Measurements from ENCODE around the gene LUZP2.
"Not testable (repeated sequence)": the region's sequence is repeated elsewhere in the genome, so short reads cannot be mapped to it uniquely, and the experiment has no call there.

The LUZP2 gene

DNA sequence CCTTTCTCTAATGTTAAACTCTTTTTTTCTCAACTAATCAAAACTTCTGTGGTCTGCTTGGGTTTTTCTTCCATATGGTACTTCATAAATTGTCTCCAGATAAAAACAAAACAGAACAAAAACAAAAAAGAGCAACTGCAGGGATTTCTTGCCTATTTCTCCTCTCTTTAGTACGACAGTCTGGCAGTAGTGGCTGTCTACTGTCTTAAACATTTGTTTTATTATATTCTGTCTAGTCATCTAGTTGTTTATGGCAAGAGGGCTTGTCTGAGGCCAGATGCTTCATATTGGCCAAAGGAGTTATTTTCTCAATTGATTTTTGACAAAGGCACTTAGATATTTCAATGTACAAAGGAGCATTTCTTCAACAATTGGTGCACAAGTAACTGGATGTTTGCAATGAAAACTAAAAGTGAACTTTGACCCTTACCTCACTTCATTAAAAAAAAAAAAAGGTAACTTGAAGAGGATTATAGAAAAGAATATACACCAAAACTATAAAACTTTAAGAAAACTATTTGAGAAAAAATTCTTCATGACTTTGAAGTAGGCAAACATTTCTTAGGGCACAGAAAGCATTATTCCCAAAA is 404.2 kb downstream of the LUZP2 start:
- DNase-seq (ENCODE audit: low read depth in 3 of 3): no peak

DNA sequence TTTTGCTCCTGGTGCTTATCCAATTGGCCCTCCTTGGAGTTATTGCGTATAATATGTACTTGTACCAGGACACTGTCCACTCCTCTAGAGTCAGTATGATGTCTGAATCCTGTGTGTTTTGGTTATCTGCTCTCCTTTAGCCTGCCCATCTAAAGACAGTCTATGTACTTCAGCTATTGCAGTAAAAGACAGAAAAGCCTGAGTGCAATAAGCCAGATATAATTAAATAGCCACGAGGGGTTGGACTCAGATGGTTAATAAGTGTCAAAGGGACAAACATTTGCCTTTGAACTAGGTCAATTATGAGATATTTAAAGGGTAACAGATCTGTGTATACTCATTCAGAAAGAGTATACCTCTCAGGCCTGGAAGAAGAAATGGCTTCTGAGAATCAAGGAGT is 406.7 kb downstream of the LUZP2 start:
- DNase-seq (ENCODE audit: low read depth in 3 of 3): no peak

DNA sequence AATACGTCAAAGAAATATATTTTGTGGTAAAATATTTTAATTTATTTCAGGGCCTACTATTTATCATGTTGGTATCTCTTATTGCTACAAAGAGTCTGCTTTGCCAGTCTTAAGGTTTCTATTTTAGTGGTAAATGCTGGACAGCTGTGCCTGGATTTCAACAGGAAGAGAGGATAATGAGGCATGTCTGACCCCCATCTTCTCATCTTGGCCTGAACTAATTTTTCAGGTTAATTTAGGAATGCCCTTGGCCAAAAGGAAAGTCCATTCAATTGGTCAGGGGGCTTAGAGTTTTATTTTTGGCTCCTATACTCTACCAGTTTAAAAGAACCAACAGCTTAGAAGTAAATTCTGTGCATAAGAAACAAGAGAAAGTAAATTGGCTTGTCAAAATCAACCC is 428.2 kb downstream of the LUZP2 start:
- no peak for DNase-seq (ENCODE audit: low read depth in 3 of 3)

DNA sequence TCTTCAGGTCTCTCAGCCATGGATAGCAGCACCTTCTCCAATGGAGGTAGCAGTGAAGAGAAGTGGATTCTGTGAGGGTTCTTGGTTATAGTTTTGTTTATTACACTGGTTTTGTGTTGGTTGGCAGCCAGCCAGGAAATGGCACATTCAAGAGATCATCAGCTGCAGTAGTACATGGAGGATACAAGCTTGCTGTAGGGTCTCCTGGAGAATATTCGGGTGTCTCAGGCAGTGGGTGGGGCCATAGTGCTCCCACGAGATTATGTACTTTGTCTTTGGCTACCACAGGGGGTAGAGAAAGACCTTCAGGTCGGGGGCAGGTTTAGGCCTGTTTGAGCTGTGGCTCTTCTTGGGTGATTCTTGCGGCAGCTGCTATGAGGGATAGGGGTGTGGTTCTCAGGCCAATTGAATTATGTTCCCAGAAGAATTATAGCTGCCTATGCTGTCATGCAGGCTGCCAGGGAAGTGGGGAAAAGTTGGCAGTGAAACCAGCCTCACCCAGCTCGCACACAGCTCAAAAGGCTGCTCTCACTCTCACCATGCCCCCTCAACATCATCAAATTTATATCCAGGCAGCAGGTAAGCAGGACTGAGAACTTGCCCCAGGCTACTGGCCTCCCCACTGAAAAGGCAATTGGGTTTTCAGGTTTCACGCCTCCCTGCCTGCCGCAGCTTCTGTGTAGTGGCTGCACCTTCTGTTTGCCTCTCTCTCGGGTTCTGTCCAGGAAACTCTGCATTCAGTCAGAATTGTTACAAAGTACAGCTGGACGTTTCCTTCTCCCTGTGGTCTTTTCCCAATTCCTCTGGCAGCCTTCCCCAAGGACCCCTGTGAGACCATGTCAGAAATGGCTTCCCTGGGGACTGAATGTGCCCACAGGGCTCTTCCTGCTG is 435.5 kb downstream of the LUZP2 start:
- DNase-seq (ENCODE audit: low read depth in 3 of 3): no peak

DNA sequence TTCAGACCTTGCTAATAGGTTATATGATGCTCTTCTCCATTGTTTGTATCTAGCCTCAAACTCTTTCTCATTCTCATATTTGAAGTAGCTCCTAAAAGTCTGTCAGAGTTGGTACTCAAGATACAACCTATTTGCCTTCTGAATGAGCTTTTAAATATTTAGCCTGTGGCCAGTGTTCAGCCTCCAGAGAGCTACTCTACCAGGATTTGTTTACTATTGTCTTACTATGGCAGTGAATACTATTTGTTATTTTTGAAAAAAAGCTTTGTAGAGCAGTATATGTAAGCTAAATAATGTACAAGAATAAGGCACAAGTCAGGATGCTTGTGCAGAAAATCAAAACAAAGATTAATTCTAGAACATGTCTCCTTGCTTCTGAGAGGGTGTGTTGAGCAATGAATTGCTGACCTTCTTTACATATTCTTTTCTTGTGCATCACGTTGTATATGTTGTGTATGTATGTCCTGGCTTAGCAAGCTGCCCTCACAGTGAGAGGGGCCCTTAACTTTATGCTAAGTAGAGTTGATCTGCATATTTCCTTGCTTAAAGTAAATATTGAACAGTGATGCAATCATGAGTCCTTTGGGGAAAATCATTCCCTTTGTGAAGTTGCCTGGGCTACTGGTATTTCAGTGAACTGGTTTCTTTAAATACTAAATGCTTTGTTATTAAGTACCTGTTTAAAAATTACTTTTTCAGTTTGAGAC is 438.0 kb downstream of the LUZP2 start:
- no peak for DNase-seq (ENCODE audit: low read depth in 3 of 3)

DNA sequence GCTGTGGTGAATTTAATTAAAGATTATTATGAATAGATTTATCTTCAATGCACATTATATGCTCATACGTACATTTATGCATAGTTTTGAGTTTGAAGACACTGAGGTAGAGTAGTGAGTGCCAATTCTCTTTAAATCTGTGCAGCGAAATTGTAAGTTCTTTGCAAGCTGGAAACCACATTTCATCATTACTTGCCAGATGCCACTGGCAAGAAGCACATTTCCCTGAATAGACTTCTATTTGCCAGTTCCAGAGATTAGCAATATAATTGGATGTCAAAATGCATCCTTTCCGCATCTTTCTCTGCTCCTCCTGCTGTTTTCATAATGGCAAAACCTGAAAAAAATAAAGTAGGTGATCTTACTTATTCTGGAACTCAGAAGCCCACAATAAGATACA is 448.0 kb downstream of the LUZP2 start:
- DNase-seq (ENCODE audit: low read depth in 3 of 3): no peak

DNA sequence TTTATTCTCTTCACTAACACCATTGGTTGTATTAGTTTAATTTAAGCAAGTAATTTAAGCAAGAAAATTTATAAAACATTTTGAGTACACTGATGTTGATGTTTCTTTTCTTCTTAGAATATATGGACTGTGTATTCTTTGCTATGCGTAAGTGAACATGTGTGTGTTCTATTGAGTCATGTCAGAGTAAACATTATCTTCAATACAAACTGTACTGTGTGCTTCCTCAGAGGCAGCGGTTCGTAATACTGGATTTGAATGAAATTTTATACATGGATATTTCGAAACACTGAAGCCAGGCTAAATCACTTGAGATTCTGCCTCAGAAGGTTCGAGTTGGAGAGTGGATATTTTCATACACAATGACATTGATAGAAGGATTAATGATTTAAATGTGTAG is 452.6 kb downstream of the LUZP2 start:
- no peak for DNase-seq (ENCODE audit: low read depth in 3 of 3)

DNA sequence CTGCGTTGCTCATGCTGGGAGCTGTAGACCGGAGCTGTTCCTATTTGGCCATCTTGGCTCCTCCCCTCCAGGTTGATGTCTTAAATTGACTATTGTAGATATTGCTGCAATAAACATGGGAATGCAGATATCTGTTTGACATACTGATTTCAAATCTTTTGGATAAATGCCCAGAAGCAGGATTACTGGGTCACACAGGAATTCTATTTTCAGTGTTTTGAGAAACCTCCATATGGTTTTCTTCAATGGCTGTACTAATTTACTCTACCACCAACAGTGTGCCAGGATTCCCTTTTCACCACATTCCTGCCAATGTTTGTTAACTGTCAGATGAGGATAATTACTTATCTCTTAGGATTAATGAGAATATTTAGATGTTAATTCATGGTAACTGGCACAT is 467.0 kb downstream of the LUZP2 start:
- no peak for DNase-seq (ENCODE audit: low read depth in 3 of 3)

DNA sequence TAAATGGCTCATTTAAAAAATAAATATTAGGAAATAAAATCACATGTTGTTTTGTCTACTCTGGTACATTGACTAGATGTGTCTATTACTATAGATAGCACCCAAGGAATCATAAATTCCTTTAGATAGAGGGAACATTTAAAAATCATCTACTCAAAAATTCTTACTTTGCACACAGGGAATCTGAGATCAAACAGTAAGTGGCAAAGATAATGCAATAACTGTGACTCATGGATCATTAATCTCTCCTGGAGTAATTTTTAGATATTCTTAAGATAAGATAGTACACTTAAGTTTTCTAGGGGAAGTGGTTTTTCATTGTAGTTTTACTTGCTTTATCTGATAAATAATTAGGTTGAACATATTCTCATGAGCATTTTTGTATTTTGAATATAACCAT is 468.9 kb downstream of the LUZP2 start:
- DNase-seq (ENCODE audit: low read depth in 3 of 3): no peak

DNA sequence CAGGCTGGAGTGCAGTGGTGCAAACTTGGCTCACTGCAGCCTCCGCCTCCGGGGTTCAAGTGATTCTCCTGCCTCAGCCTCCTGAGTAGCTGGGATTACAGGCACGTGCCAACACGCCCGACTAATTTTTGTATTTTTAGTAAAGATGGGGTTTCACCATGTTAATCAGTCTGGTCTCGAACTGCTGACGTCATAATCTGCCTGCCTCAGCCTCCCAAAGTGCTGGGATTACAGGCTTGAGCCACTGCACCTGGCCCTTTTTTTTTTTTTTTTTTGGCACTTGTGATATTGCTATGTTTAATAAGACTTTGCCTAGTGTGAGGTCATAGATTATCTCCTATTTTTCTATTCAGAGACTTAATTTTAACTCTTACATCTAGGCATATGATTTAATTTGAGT is 497.1 kb downstream of the LUZP2 start:
- not testable (repeated sequence) for DNase-seq (ENCODE audit: low read depth in 3 of 3)

DNA sequence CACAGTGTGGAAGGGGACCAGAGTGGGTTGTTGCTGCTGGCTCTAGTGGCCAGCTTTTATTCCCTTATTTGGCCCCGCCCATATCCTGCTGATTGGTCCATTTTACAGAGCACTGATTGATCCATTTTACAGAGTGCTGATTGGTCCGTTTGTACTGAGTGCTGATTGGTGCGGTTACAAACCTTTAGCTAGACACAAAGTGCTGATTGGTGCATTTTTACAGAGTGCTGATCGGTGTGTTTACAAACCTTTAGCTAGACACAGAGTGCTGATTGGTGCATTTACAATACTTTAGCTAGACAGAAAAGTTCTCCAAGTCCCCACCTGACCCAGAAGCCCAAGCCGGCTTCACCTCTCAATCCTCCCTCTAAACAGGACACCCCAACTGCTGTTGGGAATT is 503.1 kb downstream of the LUZP2 start:
- DNase-seq (ENCODE audit: low read depth in 3 of 3): not testable (repeated sequence)

DNA sequence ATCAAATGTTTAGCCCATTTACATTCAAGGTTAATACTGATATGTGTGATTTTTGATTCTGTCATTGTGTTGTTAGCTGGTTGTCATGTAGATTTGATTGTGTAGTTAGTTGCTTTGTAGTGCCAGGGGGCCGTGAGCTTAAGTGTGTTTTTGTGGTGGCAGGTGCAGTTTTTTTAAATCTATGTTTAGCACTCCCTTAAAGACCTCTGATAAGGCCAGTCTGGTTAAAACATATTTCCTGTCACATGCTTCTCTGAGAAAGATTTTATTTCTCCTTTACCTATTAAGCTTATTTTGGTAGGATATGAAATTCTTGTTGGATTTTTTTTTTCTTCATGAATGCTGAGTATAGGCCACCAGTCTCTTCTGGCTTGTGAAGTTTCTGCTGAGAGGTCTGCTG is 540.6 kb downstream of the LUZP2 start:
- no peak for DNase-seq (ENCODE audit: low read depth in 3 of 3)

DNA sequence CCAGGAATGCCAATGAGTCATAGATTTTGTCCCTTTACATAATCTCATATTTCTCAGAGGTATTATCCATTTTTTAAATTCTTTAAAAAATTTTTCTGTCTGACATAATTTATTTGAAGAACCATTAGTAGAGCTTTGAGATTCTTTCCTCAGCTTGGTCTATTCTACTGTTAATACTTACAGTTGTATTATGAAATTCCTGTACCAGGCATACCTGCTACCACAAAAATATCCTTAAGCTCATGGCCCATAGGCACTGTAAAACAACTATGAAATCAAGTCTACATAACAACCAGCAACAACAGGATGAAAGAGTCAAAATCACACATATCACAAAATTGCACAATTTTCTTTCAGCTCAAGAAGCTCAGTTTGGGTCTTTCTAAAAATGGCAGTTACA is 541.3 kb downstream of the LUZP2 start:
- DNase-seq (ENCODE audit: low read depth in 3 of 3): no peak

DNA sequence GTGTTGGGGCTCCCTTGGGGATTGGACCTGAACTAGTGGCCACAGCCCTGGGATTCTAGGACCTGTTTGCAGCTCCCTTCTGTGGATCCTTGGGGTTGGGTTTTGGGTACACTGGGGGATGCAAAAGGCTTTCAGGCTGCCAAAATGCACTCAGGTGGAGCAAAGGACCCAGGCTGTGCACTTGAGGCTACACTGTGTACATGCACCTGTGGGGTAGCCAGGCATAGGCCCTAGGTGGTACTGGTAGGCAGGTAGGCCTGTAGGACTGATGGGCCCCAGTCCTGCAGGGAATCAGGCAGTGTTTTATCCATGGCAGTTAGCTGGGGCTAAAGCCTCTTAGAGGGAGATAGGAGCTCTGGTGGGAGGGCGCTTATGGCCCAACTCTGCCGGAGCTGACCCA is 542.3 kb downstream of the LUZP2 start:
- DNase-seq (ENCODE audit: low read depth in 3 of 3): no peak

DNA sequence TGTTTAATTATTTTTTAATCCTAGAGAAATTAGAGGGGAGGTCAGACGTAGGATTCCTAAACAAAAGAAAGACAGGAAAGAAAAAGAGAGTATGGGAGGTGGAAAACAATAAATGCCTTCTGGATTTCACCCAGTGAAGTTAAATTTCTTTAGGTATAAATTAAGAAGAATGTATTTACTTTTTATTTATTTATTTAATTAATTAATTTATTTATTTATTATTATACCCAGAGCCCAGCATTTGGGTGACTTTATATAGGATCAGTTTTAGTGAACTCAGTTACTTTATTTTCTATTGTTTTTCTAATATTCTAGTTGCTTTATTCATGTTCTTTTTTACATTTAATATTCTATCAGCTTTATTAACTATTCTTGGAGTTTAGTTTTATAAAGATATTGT is 551.8 kb downstream of the LUZP2 start:
- DNase-seq (ENCODE audit: low read depth in 3 of 3): no peak

DNA sequence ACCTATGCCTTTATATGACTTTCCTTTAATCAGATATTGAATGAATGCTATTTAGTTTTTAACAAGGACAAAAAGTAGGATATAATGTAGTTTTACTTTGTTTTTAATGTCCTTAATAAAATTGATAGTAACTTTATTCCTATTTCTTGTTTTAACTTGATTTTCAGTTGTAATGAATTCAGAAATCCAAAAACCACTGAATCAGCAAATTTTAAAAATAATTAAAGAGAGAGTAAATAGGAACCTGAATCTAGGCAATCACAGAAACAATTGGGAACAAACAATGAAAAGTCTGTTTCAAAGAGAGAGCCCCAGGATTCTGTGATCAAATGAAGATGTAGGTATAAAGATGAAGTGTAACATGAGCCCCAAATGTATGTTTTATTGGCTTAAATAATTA is 556.0 kb downstream of the LUZP2 start:
- no peak for DNase-seq (ENCODE audit: low read depth in 3 of 3)

DNA sequence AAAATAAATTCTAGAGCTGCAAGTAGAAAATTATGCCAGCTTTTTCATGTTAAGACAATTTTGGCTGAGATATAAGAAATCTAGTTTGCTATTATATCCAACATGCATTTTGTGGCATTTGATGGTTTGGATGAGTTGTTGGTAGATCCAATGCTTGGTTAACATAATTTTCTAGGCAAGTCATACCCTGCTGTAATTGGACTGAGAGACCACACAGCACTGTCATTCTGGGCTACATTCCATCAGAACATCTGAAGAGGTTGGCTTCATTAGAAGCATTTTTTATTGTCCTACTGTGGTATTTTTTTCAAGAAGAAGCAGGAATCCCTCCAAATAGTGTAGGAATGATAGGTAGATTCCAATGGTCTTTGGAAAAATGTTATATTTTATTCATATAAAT is 561.0 kb downstream of the LUZP2 start:
- no peak for DNase-seq (ENCODE audit: low read depth in 3 of 3)

DNA sequence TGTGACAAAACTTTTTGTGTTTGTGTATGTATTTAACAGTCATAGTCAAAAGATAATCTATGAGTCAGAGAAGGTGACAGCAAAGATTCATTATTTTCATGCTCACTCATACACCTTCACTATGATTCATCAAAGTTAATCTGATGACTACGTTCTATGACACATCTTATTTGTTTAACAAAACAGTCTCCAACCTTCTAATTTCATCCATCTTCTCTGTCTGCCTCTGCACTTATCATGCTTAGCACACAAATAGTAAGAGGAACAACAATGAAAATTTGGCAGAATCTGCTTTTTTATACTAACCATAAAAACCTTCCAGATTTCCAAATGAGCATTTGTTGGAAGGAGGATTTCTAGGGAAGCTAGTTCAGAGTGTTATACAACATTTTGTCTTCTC is 568.9 kb downstream of the LUZP2 start:
- DNase-seq (ENCODE audit: low read depth in 3 of 3): no peak

DNA sequence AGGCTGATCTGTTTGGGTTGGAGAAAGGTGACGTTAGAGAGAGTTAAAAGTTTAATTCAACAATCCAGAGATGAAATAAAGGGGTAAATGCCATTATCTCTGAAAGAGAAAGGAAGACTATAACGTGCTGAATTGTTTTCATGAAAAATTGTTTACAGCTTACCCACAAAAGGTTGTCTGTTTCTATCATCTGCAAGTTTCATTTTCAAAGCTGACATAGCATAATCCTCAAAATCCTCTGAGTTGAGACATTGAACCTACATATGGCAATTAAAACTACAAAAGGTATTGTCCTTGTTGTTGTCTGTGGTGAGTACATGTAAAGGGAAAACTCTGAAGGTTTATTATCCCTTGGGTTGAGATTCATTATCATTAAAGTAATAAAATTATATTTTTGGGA is 569.9 kb downstream of the LUZP2 start:
- no peak for DNase-seq (ENCODE audit: low read depth in 3 of 3)

DNA sequence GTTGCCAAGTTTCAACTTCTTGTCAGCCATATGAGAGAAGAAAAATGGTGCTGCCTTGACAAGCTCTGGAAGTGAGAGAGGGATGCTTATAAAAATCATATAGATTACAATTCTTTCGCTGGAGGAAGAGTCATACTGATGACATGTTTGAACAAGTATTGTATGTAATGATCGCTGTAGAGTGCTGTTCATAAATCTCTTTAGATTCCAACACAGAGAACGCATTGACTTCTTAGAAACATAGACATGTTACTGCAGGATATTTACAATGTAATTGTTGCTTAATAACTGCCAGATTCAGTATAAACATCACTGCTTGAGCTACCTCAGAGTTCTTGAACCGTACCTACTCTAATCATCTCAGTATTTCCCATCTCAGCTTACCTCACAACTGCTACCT is 571.6 kb downstream of the LUZP2 start:
- DNase-seq (ENCODE audit: low read depth in 3 of 3): no peak

DNA sequence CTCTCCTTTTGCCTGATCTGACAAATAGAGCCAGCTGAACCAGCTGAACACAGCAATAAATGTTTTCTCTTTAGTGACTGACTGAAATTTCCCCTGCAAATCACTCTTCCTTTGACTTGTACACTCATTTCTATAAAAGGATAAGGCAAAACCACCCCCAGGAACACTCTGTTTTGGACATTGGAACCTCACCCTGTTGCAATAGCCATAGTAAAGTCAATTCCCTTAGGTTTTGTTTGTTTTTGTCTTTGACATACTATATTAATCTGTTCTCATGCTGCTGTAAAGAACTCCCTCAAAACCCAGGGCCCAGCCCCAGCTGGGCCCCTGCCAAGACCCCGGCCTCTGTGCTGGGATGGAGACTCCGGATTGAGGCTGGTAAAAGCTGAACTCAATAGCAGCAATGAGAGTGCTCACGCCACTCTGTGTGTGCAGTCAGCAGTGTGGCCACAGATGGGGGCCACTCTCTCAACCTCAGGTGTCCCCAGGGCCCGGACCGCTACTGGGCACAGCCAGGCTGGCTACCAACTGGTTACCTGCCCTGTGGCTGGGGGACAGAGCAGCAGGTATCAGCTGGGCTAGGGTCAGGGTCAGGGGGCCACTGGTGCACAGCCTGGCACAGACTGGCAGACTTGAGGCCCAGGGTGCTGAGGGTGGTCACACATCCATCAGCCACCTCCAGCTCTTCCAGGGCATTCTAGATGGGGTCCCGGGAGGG is 597.4 kb downstream of the LUZP2 start:
- DNase-seq (ENCODE audit: low read depth in 3 of 3): no peak

DNA sequence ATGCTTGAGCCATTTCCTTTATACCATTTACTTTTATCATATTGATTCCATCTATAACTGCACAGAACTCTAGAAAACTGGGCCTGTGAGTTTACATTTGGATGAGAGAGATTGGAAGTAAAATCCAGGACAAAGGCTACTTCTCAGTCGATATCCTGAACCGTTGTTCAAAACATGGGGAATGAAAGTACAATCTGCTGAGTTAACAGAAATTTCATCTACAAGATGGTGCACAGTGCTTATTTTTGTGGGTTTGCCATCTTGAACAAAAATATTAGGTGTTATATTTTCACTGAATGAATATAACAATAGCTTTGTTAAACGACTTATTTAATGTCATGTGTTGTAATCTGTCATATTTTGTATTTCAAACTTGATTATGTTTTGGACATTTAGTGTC is 622.6 kb downstream of the LUZP2 start:
- DNase-seq (ENCODE audit: low read depth in 3 of 3): no peak
